AG04450 (cell line): ENCODE measurements around the gene SLC10A4. TPM values are rescaled to one million over a fixed set of nuclear protein-coding genes. Genes with fewer than 3 reads are reported as not detected.

Experiments used
- CTCF ChIA-PET: fragments of 300-600, 350-600 bp; formaldehyde crosslinking; extraction: SDS; loops from one replicate; lab custom pipeline; 2022; ENCODE audit warnings: antibody characterized with exemption, inconsistent platforms; lab: Charles Lee
- POLR2A ChIA-PET: fragments of 350-600 bp; formaldehyde crosslinking; extraction: SDS; loops from one replicate; lab custom pipeline; 2021; ENCODE audit warnings: antibody characterized with exemption, inconsistent platforms; lab: Yijun Ruan, JAX
- DNase-seq: peaks from one replicate; pipeline ENCODE4 v3.0.0-alpha.2; 2011; ENCODE audit warnings: low read depth, low spot score
- H3K27ac ChIP-seq: one replicate; pipeline ENCODE4 v1.5.1; 2012; ENCODE audit warnings: low read depth, low read length, control low read depth
- H3K27me3 ChIP-seq: one replicate; pipeline ENCODE4 v1.6.0; 2012; ENCODE audit warnings: low read length; ENCODE audit not compliant: control insufficient read depth, insufficient read depth
- H3K4me3 ChIP-seq: 2 replicates; pipeline ENCODE4 v1.5.1; 2011; ENCODE audit warnings: mild to moderate bottlenecking, low read depth, low read length, control low read depth
- H3K9me3 ChIP-seq: 2 replicates; pipeline ENCODE4 v1.5.1; 2012; ENCODE audit warnings: low read length; ENCODE audit not compliant: control insufficient read depth, insufficient read depth
- CTCF ChIP-seq: IDR thresholded peaks from 2 replicates; pipeline ENCODE4 v1.5.1; 2011; ENCODE audit warnings: low read depth, low read length, control low read depth, inconsistent platforms
- polyA plus RNA-seq: library from polyadenylated mRNA; depleted of rRNA; stranded (reverse); fragments of >200 nt; gene quantifications from 2 replicates; pipeline ENCODE4 v1.2.3, GENCODE V29; 2011

SLC10A4 gene
- polyA plus RNA-seq, 1 experiment: not detected

- Histone ChIP-seq H3K27me3 (peaks cover 76% of the 10 kb centered on the region), H3K27ac (no peak overlapping the region), H3K9me3 (peaks cover 6% of the 10 kb centered on the region), H3K4me3 (no peak overlapping the region)
- ChIA-PET CTCF (interaction anchor here (0.6 kb wide), 1 partner anchor 17 kb away, joined by 3 read pairs; no protein-coding TSS in a partner anchor), POLR2A (no interaction called here)
- no peak for DNase-seq
- TF ChIP-seq CTCF: no peak
Measured at GRCh38 chr4:48484494-48485168, 1.5 kb downstream of the SLC10A4 start.

- ChIA-PET CTCF (no interaction called here), POLR2A (no interaction called here)
- no peak overlapping the region for H3K4me3 ChIP-seq
- H3K27ac ChIP-seq: no peak overlapping the region
- DNase-seq: no peak
- H3K27me3 ChIP-seq: peaks cover 59% of the 10 kb centered on the region
- TF ChIP-seq CTCF: no peak
- peaks cover 8% of the 10 kb centered on the region; the same call in 1 of the 2 replicates for H3K9me3 ChIP-seq
Measured at GRCh38 chr4:48489683-48490011, 6.5 kb downstream of the SLC10A4 start.

GRCh38 chr4:48490012-48490679 lies 7.0 kb downstream of the SLC10A4 start, which contains the start of gene ZAR1:
ZAR1 (plus strand) TSS chr4:48490252; CDS start chr4:48490292, 40 bp downstream.
- POLR2A ChIA-PET: no interaction called here

GRCh38 chr4:48490680-48491513 lies 7.8 kb downstream of the SLC10A4 start:
- peaks cover 47% of the 10 kb centered on the region for H3K27me3 ChIP-seq
- TF ChIP-seq CTCF: no peak
- no peak overlapping the region for H3K27ac ChIP-seq
- DNase-seq: no peak
- POLR2A ChIA-PET: no interaction called here
- CTCF ChIA-PET: no interaction called here
- H3K4me3 ChIP-seq: no peak overlapping the region
- peaks cover 8% of the 10 kb centered on the region; the same call in 1 of the 2 replicates for H3K9me3 ChIP-seq

More at GRCh38 chr4:48490012-48490679, 7.0 kb downstream of the SLC10A4 start, which contains the start of gene ZAR1:
- TF ChIP-seq CTCF: no peak
- H3K9me3 ChIP-seq: peaks cover 8% of the 10 kb centered on the region; the same call in 1 of the 2 replicates
- H3K27me3 ChIP-seq: peaks cover 54% of the 10 kb centered on the region
- no peak within 1 kb of the TSS for H3K27ac ChIP-seq
- H3K4me3 ChIP-seq: peak within 1 kb of the TSS; percentile 2; the same call in 1 of the 2 replicates
- DNase-seq: no peak
- CTCF ChIA-PET: no interaction called here
